ENCODE data around the gene C22orf23. TPM values are rescaled to one million over a fixed set of nuclear protein-coding genes. Genes with fewer than 3 reads are reported as not detected.
A peak's percentile ranks its signal among the peaks of the same experiment; 100 is the strongest.
"Not testable (repeated sequence)": the region's sequence is repeated elsewhere in the genome, so short reads cannot be mapped to it uniquely, and the experiment has no call there.

The C22orf23 gene
- total and polyA plus RNA-seq, 2 experiments from 2014 or later = 0.80 to 2.5 TPM

GRCh38 chr22:37967147-37967546 lies 13.7 kb upstream of the C22orf23 start:
- H3K4me3 ChIP-seq = no peak overlapping the region
- H3K36me3 ChIP-seq = peaks cover 8% of the 10 kb centered on the region
- H3K4me1 ChIP-seq (ENCODE audit: low read depth) = peaks cover 6% of the 10 kb centered on the region
- no peaks in the 10 kb centered on the region for H3K27me3 ChIP-seq
- no peak overlapping the region for H3K27ac ChIP-seq
- H3K9me3 ChIP-seq (ENCODE audit: low read depth) = no peaks in the 10 kb centered on the region
- TF ChIP-seq CTCF (IDR thresholded peaks at IDR 0.05; ENCODE audit: low read depth, low read length) = no peak
- no peak for DNase-seq (ENCODE audit: low read depth in 1 of 2, low spot score in 1 of 2)

GRCh38 chr22:37965940-37966664 lies 12.7 kb upstream of the C22orf23 start:
- Histone ChIP-seq H3K4me3 (no peak overlapping the region), H3K9me3 (ENCODE audit: low read depth) (no peaks in the 10 kb centered on the region), H3K4me1 (ENCODE audit: low read depth) (peaks cover 4% of the 10 kb centered on the region), H3K27ac (peak overlapping the region; percentile 79), H3K27me3 (no peaks in the 10 kb centered on the region), H3K36me3 (peaks cover 17% of the 10 kb centered on the region)
- no peak for TF ChIP-seq CTCF (IDR thresholded peaks at IDR 0.05; ENCODE audit: low read depth, low read length)
- DNase-seq (ENCODE audit: low read depth in 1 of 2, low spot score in 1 of 2) = peak; percentile 16 to 32

GRCh38 chr22:37961062-37961461 lies 7.7 kb upstream of the C22orf23 start:
- Histone ChIP-seq H3K36me3 (peaks cover 22% of the 10 kb centered on the region), H3K27me3 (no peaks in the 10 kb centered on the region), H3K27ac (no peak overlapping the region), H3K4me3 (no peak overlapping the region), H3K9me3 (ENCODE audit: low read depth) (no peaks in the 10 kb centered on the region), H3K4me1 (ENCODE audit: low read depth) (peaks cover 7% of the 10 kb centered on the region)
- TF ChIP-seq CTCF (IDR thresholded peaks at IDR 0.05; ENCODE audit: low read depth, low read length) = no peak
- no peak for DNase-seq (ENCODE audit: low read depth in 1 of 2, low spot score in 1 of 2)

GRCh38 chr22:37959231-37959825 lies 5.9 kb upstream of the C22orf23 start:
- peaks cover 22% of the 10 kb centered on the region for H3K36me3 ChIP-seq
- no peaks in the 10 kb centered on the region for H3K27me3 ChIP-seq

GRCh38 chr22:37957232-37957631 lies 3.8 kb upstream of the C22orf23 start:
- TF ChIP-seq CTCF (IDR thresholded peaks at IDR 0.05; ENCODE audit: low read depth, low read length) = no peak
- Histone ChIP-seq H3K9me3 (ENCODE audit: low read depth) (no peaks in the 10 kb centered on the region), H3K4me1 (ENCODE audit: low read depth) (peaks cover 19% of the 10 kb centered on the region), H3K27me3 (no peaks in the 10 kb centered on the region), H3K27ac (peak overlapping the region; percentile 64), H3K4me3 (no peak overlapping the region), H3K36me3 (peaks cover 21% of the 10 kb centered on the region)
- no peak for DNase-seq (ENCODE audit: low read depth in 1 of 2, low spot score in 1 of 2)

More at GRCh38 chr22:37959231-37959825, 5.9 kb upstream of the C22orf23 start:
- TF ChIP-seq CTCF (IDR thresholded peaks at IDR 0.05; ENCODE audit: low read depth, low read length) = no peak
- Histone ChIP-seq H3K4me1 (ENCODE audit: low read depth) (peaks cover 13% of the 10 kb centered on the region), H3K27ac (no peak overlapping the region), H3K4me3 (no peak overlapping the region), H3K9me3 (ENCODE audit: low read depth) (no peaks in the 10 kb centered on the region)
- DNase-seq (ENCODE audit: low read depth in 1 of 2, low spot score in 1 of 2) = no peak

GRCh38 chr22:37955825-37956397 lies 2.5 kb upstream of the C22orf23 start:
- not testable (repeated sequence) for DNase-seq (ENCODE audit: low read depth in 1 of 2, low spot score in 1 of 2); H3K36me3 ChIP-seq; H3K4me3 ChIP-seq; H3K27ac ChIP-seq; H3K9me3 ChIP-seq (ENCODE audit: low read depth); H3K27me3 ChIP-seq
- peaks cover 19% of the 10 kb centered on the region for H3K4me1 ChIP-seq (ENCODE audit: low read depth)

All from cardiac muscle cell (in vitro differentiated cells and primary cell).